HL-60 (cell line): ENCODE results near the gene PROSER2.

Experiments used
- CTCF ChIP-seq: IDR thresholded peaks from one replicate; pipeline ENCODE4 v1.5.1; 2011; ENCODE audit warnings: low read length, control low read depth, inconsistent platforms; ENCODE audit not compliant: insufficient read depth
- POLR2AphosphoS5 ChIP-seq: IDR thresholded peaks from 2 replicates; pipeline ENCODE4 v1.6.1; 2012; ENCODE audit warnings: low read depth
- REST ChIP-seq: IDR thresholded peaks from 2 replicates; pipeline ENCODE4 v1.6.1; 2012; ENCODE audit warnings: low read depth; ENCODE audit not compliant: insufficient replicate concordance
- SPI1 ChIP-seq: IDR thresholded peaks from 2 replicates; pipeline ENCODE4 v1.6.1; 2012; ENCODE audit warnings: low read depth, mild to moderate bottlenecking, borderline replicate concordance

GRCh38 chr10:11810313-11810766 lies 12.8 kb upstream of the PROSER2 start:
- TF ChIP-seq CTCF, result no peak
- no peak for TF ChIP-seq SPI1
- TF ChIP-seq POLR2AphosphoS5, result no peak
- no peak for TF ChIP-seq REST
